SKM-1 (cell line): ENCODE data around the gene IPO11.

Experiments used
- DNase-seq: peaks from one replicate; lab custom pipeline; 2025; ENCODE audit not compliant: unreplicated experiment; lab: John Stamatoyannopoulos, UW

The IPO11 gene

GRCh38 chr5:62412549-62413329 is at the start of gene IPO11:
Gene IPO11, plus strand, starts transcription at chr5:62412763. Its CDS starts 24,517 bp downstream, at chr5:62437280.
- DNase-seq: peak; percentile 96

GRCh38 chr5:62369039-62369438 is 43.5 kb upstream of the IPO11 start:
- no peak for DNase-seq

- no peak for DNase-seq
Measured at GRCh38 chr5:62371409-62371808, 41.2 kb upstream of the IPO11 start.

GRCh38 chr5:62372600-62372999 is 40.0 kb upstream of the IPO11 start:
- DNase-seq: no peak

GRCh38 chr5:62373382-62373781 is 39.2 kb upstream of the IPO11 start:
- no peak for DNase-seq

GRCh38 chr5:62374090-62374489 is 38.5 kb upstream of the IPO11 start:
- DNase-seq: no peak

- DNase-seq: no peak
Measured at GRCh38 chr5:62375627-62376026, 36.9 kb upstream of the IPO11 start.

GRCh38 chr5:62376064-62376463 is 36.5 kb upstream of the IPO11 start:
- no peak for DNase-seq

GRCh38 chr5:62385131-62385530 is 27.4 kb upstream of the IPO11 start:
- no peak for DNase-seq

GRCh38 chr5:62385816-62386400 is 26.7 kb upstream of the IPO11 start:
- no peak for DNase-seq

- no peak for DNase-seq
Measured at GRCh38 chr5:62386824-62387223, 25.7 kb upstream of the IPO11 start.

- no peak for DNase-seq
Measured at GRCh38 chr5:62395210-62395950, 17.2 kb upstream of the IPO11 start.

GRCh38 chr5:62403411-62404250 is 8.9 kb upstream of the IPO11 start, which contains the start of gene DIMT1:
Gene DIMT1, minus strand, starts transcription at chr5:62403905. Its CDS starts 133 bp downstream, at chr5:62403772.
- peak; percentile 98 for DNase-seq

- DNase-seq: no peak
Measured at GRCh38 chr5:62413711-62414110, 1.1 kb downstream of the IPO11 start.

GRCh38 chr5:62418462-62419076 is 6.0 kb downstream of the IPO11 start:
- no peak for DNase-seq

- no peak for DNase-seq
Measured at GRCh38 chr5:62419609-62420008, 7.0 kb downstream of the IPO11 start.

GRCh38 chr5:62421414-62421813 is 8.9 kb downstream of the IPO11 start:
- no peak for DNase-seq

- no peak for DNase-seq
Measured at GRCh38 chr5:62424763-62425162, 12.2 kb downstream of the IPO11 start.

- DNase-seq: no peak
Measured at GRCh38 chr5:62431735-62432620, 19.4 kb downstream of the IPO11 start.
